Measurements from ENCODE around the gene CDC5L. TPM values are rescaled to one million over a fixed set of nuclear protein-coding genes. Genes with fewer than 3 reads are reported as not detected.

Gene CDC5L
- polyA plus RNA-seq, 1 of the 3 experiments (the other 2 are of a cell fraction): 6.0 TPM

GRCh38 chr6:44407951-44408670 lies 20.6 kb downstream of the CDC5L start:
- WGBS (ENCODE audit: low lambda C conversion rate): 98% methylated on average over 11 of the region's 11 CpGs
- ChIA-PET CTCF (interaction anchor here (0.6 to 1.8 kb wide), 4 partner anchors 20 to 140 kb away, joined by 3 to 7 read pairs (median 3); no protein-coding TSS in a partner anchor), POLR2A (no interaction called here)
- H4K20me1 ChIP-seq (ENCODE audit: insufficient read depth): no peaks in the 10 kb centered on the region
- H3K4me1 ChIP-seq (ENCODE audit: control insufficient read depth in 1 of 2, insufficient read depth in 2 of 2, low read depth in 1 of 2, low read length in 1 of 2): no peaks in the 10 kb centered on the region
- H3K9me2 ChIP-seq: no peaks in the 10 kb centered on the region
- no peak overlapping the region for H3K4me3 ChIP-seq (ENCODE audit: low read depth in 2 of 2, low read length in 1 of 2)
- DNase-seq: no peak
- H3K36me3 ChIP-seq (replicated peaks in 1 of 2; ENCODE audit: control insufficient read depth in 1 of 2, insufficient read depth in 2 of 2, low read length in 1 of 2): peaks cover 55 to 80% of the 10 kb centered on the region in 2 experiments
- H3K9me3 ChIP-seq: no peaks in the 10 kb centered on the region
- H3F3A ChIP-seq (replicated peaks; ENCODE audit: insufficient read depth): peaks cover 6% of the 10 kb centered on the region
- no peaks in the 10 kb centered on the region for H3K27me3 ChIP-seq (ENCODE audit: insufficient read depth)
- H3K9ac ChIP-seq: no peak overlapping the region
- no peak overlapping the region for H2AFZ ChIP-seq (ENCODE audit: low read depth)
- TF ChIP-seq RFX5 (IDR thresholded peaks at IDR 0.05; ENCODE audit: low read length) (no peak), RAD21 (IDR thresholded peaks at IDR 0.05; ENCODE audit: low read length) (no peak), ZBTB33 (IDR thresholded peaks at IDR 0.05; ENCODE audit: borderline replicate concordance, low read depth) (no peak), PBX3 (IDR thresholded peaks at IDR 0.05) (no peak)
- H3K27ac ChIP-seq (ENCODE audit: low read depth in 2 of 2, low read length in 1 of 2): no peak overlapping the region
- H3K79me2 ChIP-seq (ENCODE audit: insufficient read depth): peaks cover 32% of the 10 kb centered on the region
- H3K4me2 ChIP-seq: no peak overlapping the region

GRCh38 chr6:44409207-44409794 lies 21.8 kb downstream of the CDC5L start:
- no peaks in the 10 kb centered on the region for H3K4me1 ChIP-seq (ENCODE audit: control insufficient read depth in 1 of 2, insufficient read depth in 2 of 2, low read depth in 1 of 2, low read length in 1 of 2)
- peaks cover 48 to 80% of the 10 kb centered on the region in 2 experiments for H3K36me3 ChIP-seq (replicated peaks in 1 of 2; ENCODE audit: control insufficient read depth in 1 of 2, insufficient read depth in 2 of 2, low read length in 1 of 2)
- WGBS (ENCODE audit: low lambda C conversion rate): 83% methylated on average over 7 of the region's 7 CpGs
- no peak overlapping the region for H3K4me3 ChIP-seq (ENCODE audit: low read depth in 2 of 2, low read length in 1 of 2)
- ChIA-PET POLR2A (interaction anchor here (0.6 kb wide), 1 partner anchor 20 kb away, joined by 3 read pairs; no protein-coding TSS in a partner anchor), CTCF (interaction anchor here (1.3 to 1.7 kb wide), 3 partner anchors 11 to 141 kb away, joined by 3 to 6 read pairs (median 5); no protein-coding TSS in a partner anchor)
- H3K27me3 ChIP-seq (ENCODE audit: insufficient read depth): no peaks in the 10 kb centered on the region
- peaks cover 6% of the 10 kb centered on the region for H3F3A ChIP-seq (replicated peaks; ENCODE audit: insufficient read depth)
- TF ChIP-seq PBX3 (IDR thresholded peaks at IDR 0.05) (no peak), SMC3 (IDR thresholded peaks at IDR 0.05; ENCODE audit: low read depth, low read length) (no peak), POLR2AphosphoS5 (IDR thresholded peaks at IDR 0.05; ENCODE audit: low read depth, low read length) (no peak), TEAD4 (IDR thresholded peaks at IDR 0.05; ENCODE audit: borderline replicate concordance, insufficient read depth) (no peak), GATA2 (CRISPR knock-in tag; IDR thresholded peaks at IDR 0.05) (no peak), TAF1 (IDR thresholded peaks at IDR 0.05; ENCODE audit: borderline replicate concordance, low read depth, low read length) (no peak), RFX5 (IDR thresholded peaks at IDR 0.05; ENCODE audit: low read length) (no peak), ZBTB33 (IDR thresholded peaks at IDR 0.05; ENCODE audit: borderline replicate concordance, low read depth) (no peak), EP300 (IDR thresholded peaks at IDR 0.05; ENCODE audit: borderline replicate concordance in 1 of 2, low read depth in 1 of 2, low read length in 1 of 2) (no peak), USF2 (IDR thresholded peaks at IDR 0.05; ENCODE audit: borderline replicate concordance, low read depth, low read length) (no peak), RAD21 (IDR thresholded peaks at IDR 0.05; ENCODE audit: low read length) (no peak), YY1 (IDR thresholded peaks at IDR 0.05; ENCODE audit: low read depth) (no peak)
- H3K79me2 ChIP-seq (ENCODE audit: insufficient read depth): peaks cover 40% of the 10 kb centered on the region
- no peaks in the 10 kb centered on the region for H4K20me1 ChIP-seq (ENCODE audit: insufficient read depth)
- no peaks in the 10 kb centered on the region for H3K9me3 ChIP-seq
- H2AFZ ChIP-seq (ENCODE audit: low read depth): no peak overlapping the region
- DNase-seq: no peak
- H3K9me2 ChIP-seq: no peaks in the 10 kb centered on the region
- H3K4me2 ChIP-seq: no peak overlapping the region
- H3K9ac ChIP-seq: no peak overlapping the region
- no peak overlapping the region for H3K27ac ChIP-seq (ENCODE audit: low read depth in 2 of 2, low read length in 1 of 2)

Data from SK-N-SH (cell line).